ENCODE data around the gene CTSD.
A peak's percentile ranks its signal among the peaks of the same experiment; 100 is the strongest.
"Not testable (repeated sequence)": the region's sequence is repeated elsewhere in the genome, so short reads cannot be mapped to it uniquely, and the experiment has no call there.

CTSD gene

DNA sequence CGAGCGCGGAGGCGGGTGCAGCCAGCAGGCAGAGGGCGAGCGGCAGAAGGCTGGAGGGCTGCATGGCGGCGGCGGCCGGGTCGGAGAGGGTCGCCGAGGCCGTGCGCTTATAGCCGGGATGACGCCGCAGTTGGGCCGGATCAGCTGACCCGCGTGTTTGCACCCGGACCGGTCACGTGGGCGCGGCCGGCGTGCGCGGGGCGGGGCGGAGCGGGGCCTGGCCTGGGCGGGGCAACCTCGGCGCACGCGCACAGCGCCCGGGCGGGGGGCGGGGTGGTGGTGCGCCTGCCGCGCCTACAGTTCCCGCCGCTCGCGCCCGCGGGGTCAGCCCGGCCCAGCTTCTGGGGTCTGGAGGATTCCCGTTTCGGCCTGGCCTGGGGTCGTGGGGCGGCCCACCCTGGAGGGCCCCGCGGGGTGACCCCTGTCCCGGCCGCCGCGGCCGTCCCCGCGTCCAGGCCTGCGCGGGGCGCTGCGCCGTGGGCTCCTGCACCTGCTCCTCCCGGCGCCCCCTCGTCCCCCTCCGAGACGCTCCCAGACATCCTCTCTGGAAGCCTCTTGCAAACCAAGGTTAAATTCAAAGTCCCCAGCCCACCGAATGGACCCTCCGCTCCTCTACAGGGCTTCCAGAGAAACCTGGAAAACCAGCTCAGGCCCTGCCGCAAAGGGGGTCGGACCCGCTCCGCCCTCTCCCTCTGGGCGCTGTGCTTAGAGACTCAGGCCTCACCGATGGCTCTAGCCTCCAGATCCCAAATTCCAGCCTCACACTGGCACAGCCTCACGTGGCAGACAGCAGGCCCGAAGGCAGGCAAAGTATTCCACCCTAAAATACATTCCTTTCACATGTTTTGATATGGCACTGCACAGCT lies at the start of gene CTSD:
CTSD (minus strand) TSS at position 132 of the 866 bp plus-strand sequence; CDS start at position 64, 68 bp downstream.
- TF ChIP-seq POLR2A (IDR thresholded peaks at IDR 0.05; ENCODE audit: low read length) = peak; percentile 47
- TF ChIP-seq GATA1 (IDR thresholded peaks at IDR 0.05; ENCODE audit: low read depth, low read length) = no peak
- DNase-seq = peak; percentile 91 to 95

DNA sequence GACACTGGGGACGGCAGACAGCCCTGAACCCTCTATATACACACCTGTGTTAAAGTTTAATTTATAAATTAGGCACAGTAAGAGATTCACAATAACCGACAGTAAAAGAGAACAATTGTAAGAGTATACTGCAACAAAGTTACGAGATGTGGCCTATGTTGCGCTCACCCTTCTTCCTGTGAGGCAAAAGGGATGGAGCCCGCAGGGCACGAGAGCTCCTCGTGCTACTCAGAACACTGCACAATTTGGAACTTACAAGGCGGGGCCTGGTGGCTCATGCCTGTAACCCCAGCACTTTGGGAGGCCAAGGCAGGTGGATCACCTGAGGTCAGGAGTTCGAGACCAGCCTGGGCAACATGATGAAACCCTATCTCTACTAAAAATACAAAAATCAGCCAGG lies 49.6 kb upstream of the CTSD start:
- DNase-seq = not testable (repeated sequence)

- DNase-seq = no peak
- TF ChIP-seq GATA1 (IDR thresholded peaks at IDR 0.05; ENCODE audit: low read depth, low read length) (no peak), POLR2A (IDR thresholded peaks at IDR 0.05; ENCODE audit: low read length) (no peak)
These were observed 49.1 kb upstream of the CTSD start for GRCh38 chr11:1812801-1813200.

GRCh38 chr11:1812274-1812673 lies 48.5 kb upstream of the CTSD start:
- DNase-seq = no peak
- no peak for TF ChIP-seq POLR2A (IDR thresholded peaks at IDR 0.05; ENCODE audit: low read length)
- no peak for TF ChIP-seq GATA1 (IDR thresholded peaks at IDR 0.05; ENCODE audit: low read depth, low read length)

DNA sequence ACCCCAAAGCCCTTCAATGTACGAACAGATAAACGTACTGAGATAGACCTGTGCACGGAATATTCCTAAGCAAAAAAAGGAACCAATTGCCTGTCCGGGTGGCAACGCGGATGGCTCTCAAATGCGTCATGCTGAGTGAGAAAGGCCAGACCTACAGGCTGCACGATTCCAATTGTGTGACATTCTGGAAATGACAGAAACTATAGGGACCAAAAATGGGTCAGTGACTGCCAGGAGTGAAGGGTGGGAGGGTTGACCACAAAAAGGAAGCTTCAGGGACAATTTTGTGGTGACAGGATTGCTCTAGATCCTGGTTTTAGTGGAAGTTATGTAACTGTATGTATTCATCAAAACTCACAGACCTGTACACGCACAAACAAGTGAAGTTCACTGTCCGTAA lies 47.0 kb upstream of the CTSD start:
- TF ChIP-seq GATA1 (IDR thresholded peaks at IDR 0.05; ENCODE audit: low read depth, low read length) = no peak
- no peak for TF ChIP-seq POLR2A (IDR thresholded peaks at IDR 0.05; ENCODE audit: low read length)
- DNase-seq = no peak

- no peak for TF ChIP-seq POLR2A (IDR thresholded peaks at IDR 0.05; ENCODE audit: low read length)
- no peak for TF ChIP-seq GATA1 (IDR thresholded peaks at IDR 0.05; ENCODE audit: low read depth, low read length)
- no peak for DNase-seq
These were observed 43.7 kb upstream of the CTSD start for GRCh38 chr11:1807264-1807995.

DNA sequence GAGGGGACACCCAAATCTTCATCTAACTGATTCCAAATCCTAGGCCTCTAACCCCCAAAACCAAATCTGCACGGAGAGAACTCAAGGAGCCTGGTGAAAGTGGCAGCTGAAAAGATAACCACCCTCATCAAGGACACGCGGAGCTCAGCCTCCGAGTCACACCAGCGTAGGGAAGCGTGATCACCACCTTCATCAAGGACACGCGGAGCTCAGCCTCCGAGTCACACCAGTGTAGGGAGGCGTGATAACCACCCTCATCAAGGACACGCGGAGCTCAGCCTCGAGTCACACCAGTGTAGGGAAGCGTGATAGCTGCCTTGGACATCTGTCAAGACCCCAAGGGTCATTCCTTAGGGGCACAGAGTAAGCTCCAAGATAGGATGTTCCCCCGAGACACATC lies 41.8 kb upstream of the CTSD start:
- TF ChIP-seq GATA1 (IDR thresholded peaks at IDR 0.05; ENCODE audit: low read depth, low read length) = no peak
- no peak for TF ChIP-seq POLR2A (IDR thresholded peaks at IDR 0.05; ENCODE audit: low read length)
- no peak for DNase-seq

- not testable (repeated sequence) for DNase-seq
These were observed 40.2 kb upstream of the CTSD start for GRCh38 chr11:1803835-1804519.

DNA sequence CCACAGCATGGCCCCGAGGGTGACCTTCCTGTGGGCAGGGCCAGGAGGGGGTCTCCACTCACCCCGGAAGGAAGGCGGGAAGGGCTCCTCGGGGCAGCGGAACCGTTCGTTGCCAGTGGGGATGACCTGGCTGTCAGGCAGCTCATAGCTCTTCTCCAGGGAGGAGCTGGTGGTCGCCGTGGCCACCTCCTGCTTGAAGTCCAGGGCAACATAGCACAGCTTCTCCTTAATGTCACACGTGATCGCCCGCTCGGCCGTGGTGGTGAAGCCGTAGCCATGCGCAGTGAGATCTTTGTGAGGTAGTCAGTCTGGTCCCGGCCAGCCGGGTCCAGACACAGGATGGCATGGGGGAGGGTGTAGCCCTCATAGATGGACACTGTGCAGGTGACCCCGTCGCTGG lies 39.5 kb upstream of the CTSD start:
- no peak for DNase-seq
- TF ChIP-seq GATA1 (IDR thresholded peaks at IDR 0.05; ENCODE audit: low read depth, low read length) = no peak
- no peak for TF ChIP-seq POLR2A (IDR thresholded peaks at IDR 0.05; ENCODE audit: low read length)

DNA sequence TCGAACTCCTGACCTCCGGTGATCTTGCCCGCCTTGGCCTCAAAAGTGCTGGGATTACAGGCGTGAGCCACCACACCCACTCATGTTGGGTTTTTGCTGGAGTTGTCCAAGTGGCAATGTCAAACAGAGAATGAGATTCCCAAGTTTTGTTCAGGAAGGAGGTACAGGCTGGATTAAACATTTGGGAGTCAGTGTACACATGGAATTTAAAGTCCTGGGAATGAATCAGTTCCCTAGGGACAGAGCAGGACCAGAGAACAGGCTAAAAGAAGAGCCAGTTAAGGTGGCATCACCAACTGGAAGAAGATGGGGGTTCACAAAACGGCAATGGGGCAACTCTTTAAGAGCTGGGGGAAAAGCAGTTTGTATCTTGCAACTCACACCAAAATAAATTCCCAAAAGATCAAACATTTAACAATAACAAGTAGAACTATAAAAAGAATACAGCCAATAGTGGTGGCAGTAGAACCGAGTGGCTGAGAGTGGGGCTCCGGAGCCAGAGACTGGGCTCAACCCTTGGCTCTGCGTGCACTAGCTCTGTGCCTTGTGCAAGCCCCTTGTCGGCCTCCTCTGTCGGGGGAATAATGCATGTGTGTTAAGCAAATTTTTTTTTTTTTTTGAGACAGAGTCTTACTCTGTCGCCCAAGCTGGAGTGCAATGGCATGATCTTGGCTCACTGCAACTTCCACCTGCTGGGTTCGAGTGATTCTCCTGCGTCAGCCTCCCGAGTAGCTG lies 33.8 kb upstream of the CTSD start:
- no peak for DNase-seq
- TF ChIP-seq POLR2A (IDR thresholded peaks at IDR 0.05; ENCODE audit: low read length) = no peak
- TF ChIP-seq GATA1 (IDR thresholded peaks at IDR 0.05; ENCODE audit: low read depth, low read length) = no peak

GRCh38 chr11:1796413-1797011 lies 32.8 kb upstream of the CTSD start:
- TF ChIP-seq GATA1 (IDR thresholded peaks at IDR 0.05; ENCODE audit: low read depth, low read length) = no peak
- no peak for TF ChIP-seq POLR2A (IDR thresholded peaks at IDR 0.05; ENCODE audit: low read length)
- DNase-seq = no peak

DNA sequence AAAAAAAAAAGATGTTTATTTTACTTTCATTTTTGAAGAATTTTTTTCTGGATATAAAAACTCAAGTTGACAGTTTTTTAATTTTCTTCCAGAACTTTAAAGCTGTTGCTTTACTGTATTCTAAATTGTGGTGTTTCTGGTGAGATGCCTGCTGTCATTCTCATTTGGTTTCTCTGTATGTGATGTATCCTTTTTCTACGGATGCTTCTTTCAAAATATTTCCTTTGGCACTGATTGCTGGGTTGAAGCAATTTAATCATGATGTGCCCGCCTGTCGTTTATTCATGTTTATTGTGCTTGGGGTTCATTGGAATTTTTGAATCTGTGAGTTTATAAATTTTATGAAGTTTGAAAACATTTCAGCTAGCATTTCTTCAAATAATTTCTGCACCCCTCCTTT lies 29.4 kb upstream of the CTSD start:
- TF ChIP-seq POLR2A (IDR thresholded peaks at IDR 0.05; ENCODE audit: low read length) (no peak), GATA1 (IDR thresholded peaks at IDR 0.05; ENCODE audit: low read depth, low read length) (no peak)
- DNase-seq = no peak

- DNase-seq = no peak
- TF ChIP-seq GATA1 (IDR thresholded peaks at IDR 0.05; ENCODE audit: low read depth, low read length) (no peak), POLR2A (IDR thresholded peaks at IDR 0.05; ENCODE audit: low read length) (no peak)
These were observed 28.7 kb upstream of the CTSD start for GRCh38 chr11:1792461-1792860.
